ENCODE data around the gene ANKMY1.

GRCh38 chr2:240460781-240461431, 96.9 kb downstream of the ANKMY1 start:
- TF ChIP-seq CTCF (IDR thresholded peaks at IDR 0.05) (no peak), POLR2A (IDR thresholded peaks at IDR 0.05) (no peak)
